H1 (cell line): ENCODE results near the gene TGM2. TPM values are rescaled to one million over a fixed set of nuclear protein-coding genes. Genes with fewer than 3 reads are reported as not detected.

Experiments
- CTCF ChIA-PET: fragments of 300-600 bp; sonication (Branson Sonifier 250); formaldehyde crosslinking; loops from one replicate; lab custom pipeline; 2021; ENCODE audit not compliant: partially characterized antibody; lab: Charles Lee
- POLR2A ChIA-PET: fragments of 300-600 bp; sonication (Branson Sonifier 250); formaldehyde crosslinking; loops from one replicate; lab custom pipeline; 2021; ENCODE audit warnings: inconsistent platforms; ENCODE audit not compliant: partially characterized antibody; lab: Charles Lee
- DNase-seq, 2 experiments: peaks; one replicate each; pipeline versions ENCODE4 v3.0.0 to v3.0.0-alpha.2; 2010 to 2022; ENCODE audit warnings: low spot score in 2 of 2, low read depth in 1 of 2, mixed read lengths in 1 of 2
- FAIRE-seq: peaks from 2 replicates; lab custom pipeline; 2011; peaks lifted over from hg19 to GRCh38; lab: Jason Lieb, UNC
- H2AFZ ChIP-seq: 2 replicates; pipeline ENCODE4 v1.8.1; 2012; ENCODE audit warnings: low read length, inconsistent platforms
- H2AK5ac ChIP-seq: 2 replicates; pipeline ENCODE4 v1.6.1; 2013; ENCODE audit warnings: low read depth, low read length
- H2BK120ac ChIP-seq: replicated peaks from 2 replicates; pipeline ENCODE3; 2013; ENCODE audit warnings: low read depth, low read length, inconsistent platforms
- H2BK12ac ChIP-seq: 2 replicates; pipeline ENCODE4 v1.6.1; 2013; ENCODE audit warnings: low read depth, low read length
- H2BK15ac ChIP-seq: 2 replicates; pipeline ENCODE4 v1.6.1; 2013; ENCODE audit warnings: low read length
- H2BK20ac ChIP-seq: 2 replicates; pipeline ENCODE4 v1.6.1; 2013; ENCODE audit warnings: low read length
- H2BK5ac ChIP-seq: 2 replicates; pipeline ENCODE4 v1.6.1; 2013; ENCODE audit warnings: low read depth, low read length
- H3K14ac ChIP-seq: 2 replicates; pipeline ENCODE4 v1.6.1; 2013; ENCODE audit warnings: inconsistent platforms; ENCODE audit not compliant: insufficient read length
- H3K18ac ChIP-seq: 2 replicates; pipeline ENCODE4 v1.6.1; 2013; ENCODE audit warnings: low read length; ENCODE audit errors: extremely low read depth
- H3K23ac ChIP-seq: 2 replicates; pipeline ENCODE4 v1.6.1; 2013; ENCODE audit warnings: inconsistent platforms; ENCODE audit not compliant: insufficient read length
- H3K23me2 ChIP-seq: 2 replicates; pipeline ENCODE4 v1.6.1; 2013; ENCODE audit warnings: low read depth, low read length
- H3K27ac ChIP-seq: 2 replicates; pipeline ENCODE4 v1.6.1; 2011; ENCODE audit warnings: low read depth, low read length, inconsistent platforms
- H3K27me3 ChIP-seq, 4 experiments: replicated peaks in 1 of 4; 1 replicate in 1 of 4; 2 replicates in 3 of 4; pipeline versions ENCODE4 v1.6.1 to v1.8.1; 2011 to 2013; ENCODE audit warnings: low read length in 3 of 4, mild to moderate bottlenecking in 3 of 4, inconsistent platforms in 2 of 4, mixed read lengths in 2 of 4, moderate library complexity in 1 of 4; ENCODE audit not compliant: control insufficient read depth in 3 of 4, insufficient read depth in 3 of 4; ENCODE audit errors: extremely low read depth in 1 of 4
- H3K36me3 ChIP-seq, 4 experiments: 2 replicates each; pipeline versions ENCODE4 v1.6.1 to v1.8.1; 2011 to 2013; ENCODE audit warnings: mild to moderate bottlenecking in 4 of 4, low read length in 3 of 4, moderate library complexity in 2 of 4, control low read depth in 1 of 4, inconsistent platforms in 1 of 4; ENCODE audit not compliant: insufficient read depth in 4 of 4, control insufficient read depth in 2 of 4
- H3K4ac ChIP-seq: replicated peaks from 2 replicates; pipeline ENCODE3; 2013; ENCODE audit warnings: low read length, low read depth, mixed read lengths, inconsistent platforms; ENCODE audit not compliant: insufficient read length
- H3K4me1 ChIP-seq, 4 experiments: replicated peaks in 1 of 4; 1 replicate in 1 of 4; 2 replicates in 3 of 4; pipeline versions ENCODE4 v1.6.1 to v1.8.1; 2011 to 2013; ENCODE audit warnings: low read length in 3 of 4, inconsistent platforms in 2 of 4, mixed read lengths in 1 of 4; ENCODE audit not compliant: insufficient read depth in 4 of 4, control insufficient read depth in 3 of 4
- H3K4me2 ChIP-seq, 2 experiments: 2 replicates each; pipeline versions ENCODE4 v1.6.1 to v1.8.1; 2011 to 2013; ENCODE audit warnings: low read depth in 2 of 2, low read length in 2 of 2, control low read depth in 1 of 2, inconsistent platforms in 1 of 2, mild to moderate bottlenecking in 1 of 2; ENCODE audit not compliant: insufficient read depth in 1 of 2
- H3K4me3 ChIP-seq, 4 experiments: fragments of 200-600, 300-600 bp in 1 of 4; sonication (generic), shearing (Covaris generic), sonication (Bioruptor Twin) in 1 of 4; 2 replicates each; pipeline versions ENCODE4 v1.5.1 to v1.8.1; 2011 to 2016; ENCODE audit warnings: low read length in 4 of 4, low read depth in 3 of 4, control low read depth in 2 of 4, inconsistent platforms in 2 of 4, mild to moderate bottlenecking in 2 of 4, mixed read lengths in 1 of 4, moderate library complexity in 1 of 4; ENCODE audit not compliant: insufficient read depth in 2 of 4; ENCODE audit errors: extremely low read depth in 1 of 4
- H3K56ac ChIP-seq: replicated peaks from 2 replicates; pipeline ENCODE3; 2013; ENCODE audit warnings: low read depth, mild to moderate bottlenecking, mixed read lengths, low read length, inconsistent platforms; ENCODE audit not compliant: insufficient read length
- H3K79me1 ChIP-seq: 2 replicates; pipeline ENCODE4 v1.6.1; 2013; ENCODE audit warnings: low read depth, low read length, control low read depth
- H3K79me2 ChIP-seq, 2 experiments: 2 replicates each; pipeline versions ENCODE4 v1.6.1 to v1.8.1; 2012 to 2013; ENCODE audit warnings: low read length in 2 of 2, mild to moderate bottlenecking in 2 of 2, inconsistent platforms in 1 of 2; ENCODE audit not compliant: insufficient read depth in 2 of 2, control insufficient read depth in 1 of 2
- H3K9ac ChIP-seq, 4 experiments: replicated peaks in 1 of 4; 1 replicate in 1 of 4; 2 replicates in 3 of 4; pipeline versions ENCODE4 v1.6.1 to v1.8.1; 2011 to 2013; ENCODE audit warnings: low read depth in 3 of 4, low read length in 3 of 4, control low read depth in 2 of 4, mild to moderate bottlenecking in 2 of 4, moderate library complexity in 2 of 4, inconsistent platforms in 1 of 4; ENCODE audit errors: extremely low read depth in 1 of 4
- H3K9me3 ChIP-seq, 2 experiments: 2 replicates each; pipeline versions ENCODE4 v1.6.1 to v1.8.1; 2012 to 2013; ENCODE audit warnings: mild to moderate bottlenecking in 2 of 2, moderate library complexity in 2 of 2, control low read depth in 1 of 2, inconsistent platforms in 1 of 2, low read depth in 1 of 2, low read length in 1 of 2, mixed read lengths in 1 of 2; ENCODE audit not compliant: insufficient read depth in 2 of 2
- H4K20me1 ChIP-seq, 2 experiments: replicated peaks in 1 of 2; 2 replicates each; pipeline versions ENCODE3 to v1.8.1; 2011 to 2013; ENCODE audit warnings: inconsistent platforms in 2 of 2, low read length in 2 of 2, mild to moderate bottlenecking in 1 of 2; ENCODE audit not compliant: insufficient read depth in 2 of 2, control insufficient read depth in 1 of 2
- H4K5ac ChIP-seq: 2 replicates; pipeline ENCODE4 v1.6.1; 2013; ENCODE audit warnings: low read length, low read depth, mixed read lengths, inconsistent platforms; ENCODE audit not compliant: insufficient read length
- H4K8ac ChIP-seq: 2 replicates; pipeline ENCODE4 v1.8.0; 2013; ENCODE audit warnings: mild to moderate bottlenecking, moderate library complexity, low read length, inconsistent platforms; ENCODE audit not compliant: insufficient read depth; ENCODE audit errors: extremely low read depth
- H4K91ac ChIP-seq: replicated peaks from 2 replicates; pipeline ENCODE3; 2013; ENCODE audit warnings: low read length, mixed read lengths, inconsistent platforms; ENCODE audit not compliant: insufficient read length
- CBX8 ChIP-seq: fragments of 300-800, 300-1000 bp; sonication (generic); IDR thresholded peaks from 2 replicates; pipeline ENCODE4 v1.7.1; 2016; ENCODE audit warnings: low read depth, low read length, borderline replicate concordance
- CEBPB ChIP-seq: IDR thresholded peaks from 2 replicates; pipeline ENCODE4 v1.6.1; 2012; ENCODE audit warnings: low read depth, low read length
- CREB1 ChIP-seq: IDR thresholded peaks from 2 replicates; pipeline ENCODE4 v1.6.1; 2012; ENCODE audit warnings: inconsistent platforms
- CTBP2 ChIP-seq: IDR thresholded peaks from 2 replicates; pipeline ENCODE4 v1.7.0; 2011; ENCODE audit warnings: borderline replicate concordance, mild to moderate bottlenecking, moderate library complexity, mixed read lengths, low read length; ENCODE audit not compliant: insufficient read depth, insufficient read length
- EP300 ChIP-seq, 2 experiments: IDR thresholded peaks; 1 replicate in 1 of 2; 2 replicates in 1 of 2; pipeline ENCODE4 v1.6.1; 2011 to 2012; ENCODE audit warnings: low read depth in 2 of 2, low read length in 2 of 2, mild to moderate bottlenecking in 2 of 2, borderline replicate concordance in 1 of 2, inconsistent platforms in 1 of 2, moderate library complexity in 1 of 2
- MAFK ChIP-seq: IDR thresholded peaks from 2 replicates; pipeline ENCODE4 v1.6.1; 2012; ENCODE audit warnings: low read depth, mild to moderate bottlenecking, improper control_type of control experiment, low read length
- POLR2AphosphoS5 ChIP-seq: IDR thresholded peaks from 2 replicates; pipeline ENCODE4 v1.6.1; 2011; ENCODE audit warnings: low read depth, low read length
- RBBP5 ChIP-seq: IDR thresholded peaks from 2 replicates; pipeline ENCODE4 v1.7.1; 2012; ENCODE audit warnings: low read depth, mild to moderate bottlenecking, inconsistent platforms, low read length, moderate library complexity, borderline replicate concordance
- RNF2 ChIP-seq: fragments of 200-900, 300-1000 bp; sonication (generic); IDR thresholded peaks from 2 replicates; pipeline ENCODE4 v1.7.1; 2016; ENCODE audit warnings: borderline replicate concordance, low read depth, mild to moderate bottlenecking, antibody characterized with exemption, low read length; ENCODE audit not compliant: poor library complexity, severe bottlenecking; ENCODE audit errors: missing control alignments
- SAP30 ChIP-seq: fragments of 300-600 bp; sonication (generic); IDR thresholded peaks from 2 replicates; pipeline ENCODE4 v1.7.1; 2012; ENCODE audit warnings: low read length, moderate library complexity, mild to moderate bottlenecking, inconsistent platforms; ENCODE audit not compliant: insufficient read depth, insufficient replicate concordance
- SIX5 ChIP-seq: IDR thresholded peaks from 2 replicates; pipeline ENCODE4 v1.6.1; 2011; ENCODE audit warnings: mild to moderate bottlenecking, low read depth, low read length
- SP4 ChIP-seq: IDR thresholded peaks from 2 replicates; pipeline ENCODE4 v1.6.1; 2012; ENCODE audit warnings: low read length, inconsistent platforms
- SRF ChIP-seq: IDR thresholded peaks from 2 replicates; pipeline ENCODE4 v1.6.1; 2011; ENCODE audit warnings: mild to moderate bottlenecking, low read depth, low read length, moderate library complexity
- TAF1 ChIP-seq: IDR thresholded peaks from 2 replicates; pipeline ENCODE4 v1.6.1; 2011; ENCODE audit warnings: mild to moderate bottlenecking, low read depth, low read length
- WGBS, 2 experiments: shearing (Covaris generic) in 1 of 2; methylation state at CpG; one replicate each; pipeline versions ENCODE4 v1.1.6 to v1.1.7; 2013 to 2015; ENCODE audit warnings: low lambda C conversion rate in 2 of 2, mixed read lengths in 2 of 2, inconsistent platforms in 1 of 2, low coverage in 1 of 2, missing lambda C conversion rate in 1 of 2; ENCODE audit not compliant: insufficient replicate concordance in 2 of 2, insufficient coverage in 1 of 2, insufficient read length in 1 of 2; ENCODE audit errors: extremely low coverage in 1 of 2, missing lambda C conversion rate in 1 of 2; 5-methylcytosine and 5-hydroxymethylcytosine counted together
- polyA plus RNA-seq, 7 experiments: library from polyadenylated mRNA; depleted of rRNA in 3 of 7; stranded (reverse) in 5 of 7; unstranded in 2 of 7; fragments of >200 nt in 5 of 7; fragments of 200-250 nt in 2 of 7; gene quantifications; 1 replicate in 5 of 7; 2 replicates in 1 of 7; 4 replicates in 1 of 7; pipeline versions ENCODE4 v1.2.1 to v1.2.3, GENCODE V29; 2011 to 2013; ENCODE audit warnings: missing spikeins in 2 of 7, mixed read lengths in 2 of 7
- total RNA-seq: library from RNA; stranded (reverse); fragmentation: NEBNext Ultra II Directional; extraction: Animal tissue kit (Norgen Biotek cat#: 25700); gene quantifications from 2 replicates; pipeline ENCODE4 v1.2.1, GENCODE V29; 2021

Gene TGM2
- total and polyA plus RNA-seq, 2 of the 8 experiments (the other 6 are each of a cell fraction or from before 2014, with no cell fraction given), result 0.86 to 1.0 TPM

DNA sequence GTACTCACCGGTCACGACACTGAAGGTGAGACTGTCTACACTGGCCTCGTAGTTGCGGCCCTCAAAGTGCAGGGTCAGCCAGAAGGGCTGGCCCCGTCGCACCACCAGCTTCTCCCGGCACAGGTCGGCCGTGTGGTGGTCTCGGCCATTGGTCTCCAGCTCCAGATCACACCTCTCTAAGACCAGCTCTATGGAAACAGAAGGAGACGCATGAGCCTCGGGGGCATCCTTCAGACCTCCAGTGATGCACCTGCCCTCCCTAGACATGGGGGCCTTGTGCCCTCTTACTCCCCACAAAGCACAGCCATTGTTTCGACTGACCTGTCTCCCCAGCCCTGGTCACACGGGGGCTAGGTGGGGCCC is 3.7 kb downstream of the TGM2 start:
- H3K9ac ChIP-seq, result no peak overlapping the region
- H4K5ac ChIP-seq, result no peak overlapping the region
- DNase-seq (no peak), FAIRE-seq (no peak)
- no peak overlapping the region for H3K14ac ChIP-seq
- no peak overlapping the region for H2BK20ac ChIP-seq
- no peak overlapping the region for H2BK5ac ChIP-seq
- H2AK5ac ChIP-seq, result no peak overlapping the region
- H2BK120ac ChIP-seq, result no peak overlapping the region
- peaks cover 4% of the 10 kb centered on the region; the same call in 1 of the 2 replicates for H3K23me2 ChIP-seq
- no peak overlapping the region for H4K8ac ChIP-seq
- no peak overlapping the region for H4K91ac ChIP-seq
- H2AFZ ChIP-seq, result no peak overlapping the region
- peaks cover 0 to 2% (median 0%) of the 10 kb centered on the region in 4 experiments; a peak in 1 of 7 replicates for H3K4me1 ChIP-seq
- no peaks in the 10 kb centered on the region for H3K79me1 ChIP-seq
- H2BK12ac ChIP-seq, result no peak overlapping the region
- CTCF ChIA-PET, result interaction anchor here (0.7 to 5.2 kb wide), 13 partner anchors 10 to 88 kb away, joined by 3 to 18 read pairs (median 4); no protein-coding TSS in a partner anchor
- H3K4me3 ChIP-seq, result no peak overlapping the region
- no peak overlapping the region for H3K4me2 ChIP-seq
- WGBS, 2 experiments, result 95% methylated on average over 10 of the region's 14 CpGs; no CpG with 5 or more reads in 1 of the 2 experiments
- no peaks in the 10 kb centered on the region for H3K9me3 ChIP-seq
- no peak overlapping the region for H3K27ac ChIP-seq
- no peak overlapping the region for H3K56ac ChIP-seq
- H3K27me3 ChIP-seq, result no peaks in the 10 kb centered on the region; a peak in 1 of 7 replicates
- H3K18ac ChIP-seq, result no peak overlapping the region
- H2BK15ac ChIP-seq, result no peak overlapping the region
- no peak overlapping the region for H3K23ac ChIP-seq
- H3K36me3 ChIP-seq, result no peaks in the 10 kb centered on the region
- POLR2A ChIA-PET, result interaction anchor here (1.3 kb wide), 1 partner anchor 9 kb away, joined by 3 read pairs; no protein-coding TSS in a partner anchor
- no peaks in the 10 kb centered on the region for H3K79me2 ChIP-seq
- no peak overlapping the region for H3K4ac ChIP-seq
- H4K20me1 ChIP-seq, result no peaks in the 10 kb centered on the region
- TF ChIP-seq SAP30 (no peak), SIX5 (no peak), TAF1 (no peak), POLR2AphosphoS5 (no peak), EP300 (IDR thresholded peaks at IDR 0.05; ENCODE audit: borderline replicate concordance in 1 of 2, low read depth in 2 of 2, low read length in 2 of 2) (no peak), CEBPB (no peak), CTBP2 (no peak), SP4 (no peak), MAFK (no peak), CREB1 (no peak), RBBP5 (no peak), SRF (no peak), RNF2 (no peak), CBX8 (no peak)
